Measurements from ENCODE around the gene TJP3.

GRCh38 chr19:3725640-3726310 lies 17.6 kb downstream of the TJP3 start:
- TF ChIP-seq CTCF (IDR thresholded peaks at IDR 0.05; ENCODE audit: poor library complexity, severe bottlenecking) (no peak), POLR2AphosphoS5 (IDR thresholded peaks at IDR 0.05) (no peak), REST (IDR thresholded peaks at IDR 0.05; ENCODE audit: borderline replicate concordance) (no peak), EP300 (conservative IDR thresholded peaks at IDR 0.05; ENCODE audit: poor library complexity, severe bottlenecking) (no peak), RAD21 (conservative IDR thresholded peaks at IDR 0.05) (no peak), EZH2 (IDR thresholded peaks at IDR 0.05; ENCODE audit: borderline replicate concordance, insufficient read depth, low read length, poor library complexity, severe bottlenecking) (no peak), SMC3 (conservative IDR thresholded peaks at IDR 0.05; ENCODE audit: poor library complexity) (no peak)

Data from neural cell (in vitro differentiated cells).